T-helper 1 cell treated with Interleukin-12 subunit alpha and Interleukin-12 subunit beta and Interleukin-4 antibody, amounts not matched to agents 30 μg/mL and 1 μg/mL, for 36 hours (primary cell): Measurements from ENCODE around the gene LAMA5.

ENCODE experiments used
- H3K27ac Mint-ChIP-seq: one replicate; pipeline ENCODE4 v1.8.0; 2021; ENCODE audit warnings: mild to moderate bottlenecking, mixed read lengths
- H3K27me3 Mint-ChIP-seq: one replicate; pipeline ENCODE4 v1.8.0; 2021; ENCODE audit warnings: low read depth, mixed read lengths
- H3K36me3 Mint-ChIP-seq: one replicate; pipeline ENCODE4 v1.8.0; 2021; ENCODE audit warnings: low read depth, mixed read lengths
- H3K4me1 Mint-ChIP-seq: one replicate; pipeline ENCODE4 v1.8.0; 2021; ENCODE audit warnings: low read depth, mixed read lengths
- H3K4me3 Mint-ChIP-seq: one replicate; pipeline ENCODE4 v1.8.0; 2021; ENCODE audit warnings: mild to moderate bottlenecking, moderate library complexity, mixed read lengths
- H3K9me3 Mint-ChIP-seq: one replicate; pipeline ENCODE4 v1.8.0; 2021; ENCODE audit warnings: mixed read lengths

The LAMA5 gene

GRCh38 chr20:62332989-62333819, 33.9 kb downstream of the LAMA5 start:
- Mint-ChIP-seq H3K27me3 (no peaks in the 10 kb centered on the region), H3K4me1 (no peaks in the 10 kb centered on the region), H3K4me3 (no peak overlapping the region)

GRCh38 chr20:62332421-62332820, 34.7 kb downstream of the LAMA5 start:
- Mint-ChIP-seq H3K36me3 (no peaks in the 10 kb centered on the region), H3K4me1 (no peaks in the 10 kb centered on the region), H3K9me3 (no peaks in the 10 kb centered on the region), H3K27me3 (no peaks in the 10 kb centered on the region), H3K27ac (no peak overlapping the region), H3K4me3 (no peak overlapping the region)

More at GRCh38 chr20:62332989-62333819, 33.9 kb downstream of the LAMA5 start:
- no peaks in the 10 kb centered on the region for H3K9me3 Mint-ChIP-seq
- H3K36me3 Mint-ChIP-seq, result no peaks in the 10 kb centered on the region
- no peak overlapping the region for H3K27ac Mint-ChIP-seq

- H3K4me3 Mint-ChIP-seq, result no peak overlapping the region
- no peaks in the 10 kb centered on the region for H3K36me3 Mint-ChIP-seq
- H3K27ac Mint-ChIP-seq, result no peak overlapping the region
- H3K4me1 Mint-ChIP-seq, result no peaks in the 10 kb centered on the region
- H3K27me3 Mint-ChIP-seq, result no peaks in the 10 kb centered on the region
- no peaks in the 10 kb centered on the region for H3K9me3 Mint-ChIP-seq
Observed at GRCh38 chr20:62331347-62331746, 35.8 kb downstream of the LAMA5 start.

DNA sequence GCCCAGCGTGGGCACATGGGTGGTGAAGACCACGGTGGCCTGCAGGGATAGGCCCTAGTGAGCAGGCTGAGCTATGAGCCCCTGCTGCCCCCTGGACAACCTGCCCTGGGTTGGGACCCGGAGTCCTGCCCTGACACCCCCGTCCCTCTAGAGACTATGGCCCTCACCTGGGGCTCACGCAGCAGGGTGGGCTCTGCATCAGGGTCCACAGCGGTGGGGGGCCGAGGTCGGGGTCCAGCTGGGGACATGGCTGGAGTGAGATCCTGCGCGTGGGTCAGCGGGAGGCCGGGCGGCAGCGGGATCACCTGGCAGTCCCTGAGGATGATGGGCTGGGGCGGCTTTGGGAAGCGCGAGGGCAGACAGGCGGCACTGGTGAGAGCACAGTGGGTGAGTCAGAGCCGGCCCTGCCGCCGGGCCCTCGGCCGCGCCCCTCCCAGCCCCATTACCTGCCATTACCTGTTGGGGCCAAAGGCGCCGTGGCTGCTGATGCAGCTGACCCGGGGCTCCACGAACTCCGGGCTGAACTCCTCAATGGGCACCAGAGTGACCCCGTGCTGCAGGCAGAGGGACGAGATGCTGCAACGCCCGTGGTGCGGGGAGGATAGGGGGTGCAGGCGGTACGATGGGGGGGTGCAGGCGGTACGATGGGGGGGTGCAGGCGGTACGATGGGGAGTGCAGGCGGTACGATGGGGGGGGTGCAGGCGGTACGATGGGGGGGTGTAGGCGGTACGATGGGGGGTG, 36.4 kb downstream of the LAMA5 start:
- Mint-ChIP-seq H3K36me3 (no peaks in the 10 kb centered on the region), H3K4me3 (no peak overlapping the region), H3K4me1 (no peaks in the 10 kb centered on the region), H3K27me3 (no peaks in the 10 kb centered on the region), H3K9me3 (no peaks in the 10 kb centered on the region), H3K27ac (no peak overlapping the region)

GRCh38 chr20:62329389-62330377, 37.4 kb downstream of the LAMA5 start:
- H3K4me3 Mint-ChIP-seq, result no peak overlapping the region
- no peak overlapping the region for H3K27ac Mint-ChIP-seq
- H3K9me3 Mint-ChIP-seq, result no peaks in the 10 kb centered on the region
- H3K4me1 Mint-ChIP-seq, result no peaks in the 10 kb centered on the region
- H3K36me3 Mint-ChIP-seq, result no peaks in the 10 kb centered on the region
- H3K27me3 Mint-ChIP-seq, result no peaks in the 10 kb centered on the region

DNA sequence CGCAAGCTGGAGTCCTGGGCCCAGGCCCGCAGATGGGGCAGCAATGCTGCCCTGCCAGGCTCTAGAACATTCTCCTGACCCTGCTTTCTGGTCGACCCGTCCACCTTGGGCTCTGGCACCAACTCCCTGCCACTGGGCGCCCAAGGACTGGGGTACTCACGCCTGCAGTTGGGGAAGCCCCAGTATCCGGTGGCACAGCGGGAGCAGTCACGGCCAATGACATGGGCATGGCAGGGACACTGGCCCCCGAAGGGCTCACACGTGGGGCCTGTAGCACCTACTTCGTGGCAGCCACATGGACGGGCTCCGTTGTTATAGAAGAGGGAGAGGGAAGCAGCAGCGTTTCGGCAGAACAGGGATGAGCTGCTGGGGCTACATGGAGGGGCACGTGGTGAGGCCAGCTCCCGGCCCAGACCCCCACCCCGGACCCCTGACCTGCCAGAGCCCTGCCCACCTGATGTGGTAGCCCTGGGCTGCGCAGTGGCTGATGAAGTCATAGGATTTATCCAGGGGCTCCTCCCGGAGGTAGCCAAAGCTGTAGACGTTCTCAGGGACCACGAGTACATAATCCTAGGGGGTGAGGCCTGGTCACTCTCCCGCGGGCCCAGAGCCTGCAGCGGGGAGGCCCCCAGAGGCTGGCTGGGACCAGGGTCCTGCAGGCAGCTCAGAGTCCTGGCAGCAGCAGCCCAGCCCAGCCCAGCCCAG, 38.3 kb downstream of the LAMA5 start:
- Mint-ChIP-seq H3K4me3 (no peak overlapping the region), H3K27me3 (no peaks in the 10 kb centered on the region), H3K36me3 (no peaks in the 10 kb centered on the region), H3K9me3 (no peaks in the 10 kb centered on the region), H3K27ac (no peak overlapping the region), H3K4me1 (no peaks in the 10 kb centered on the region)

DNA sequence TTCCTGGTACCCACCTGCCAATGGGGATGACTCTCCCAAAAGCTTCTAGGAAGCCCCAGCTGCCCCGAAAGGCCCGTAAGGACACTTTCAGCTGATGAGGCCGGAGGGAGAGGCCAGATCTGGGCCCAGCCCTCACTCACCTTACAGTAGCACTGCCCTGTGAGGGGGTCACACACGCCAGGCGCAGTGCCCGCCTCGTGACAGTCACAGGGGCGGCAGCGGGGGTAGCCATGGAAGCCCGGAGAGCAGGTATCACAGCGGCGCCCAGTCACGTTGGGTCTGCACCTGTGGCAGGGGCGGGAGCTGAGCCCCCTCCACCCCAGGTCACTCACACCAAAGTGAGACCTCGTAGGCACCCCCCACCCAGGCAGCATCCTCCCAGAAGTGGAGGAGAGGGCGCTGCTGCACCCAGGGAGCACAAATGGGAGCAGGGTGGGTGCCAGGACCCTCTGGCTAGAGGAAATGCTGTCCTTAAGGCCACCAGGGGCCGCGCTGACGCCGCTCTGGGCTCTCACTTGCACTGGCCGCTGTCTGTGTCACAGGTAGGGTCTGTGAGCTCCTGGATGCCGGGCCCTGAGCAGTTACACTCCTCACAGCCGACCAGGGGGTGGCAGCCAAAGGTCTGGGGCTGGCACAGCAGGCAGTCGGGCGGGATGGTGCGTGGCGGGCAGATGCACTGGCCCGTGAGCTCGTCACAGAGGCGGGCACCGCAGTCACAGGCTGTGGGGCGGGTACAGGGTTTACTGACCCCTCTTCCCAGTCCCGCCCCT, 39.2 kb downstream of the LAMA5 start:
- Mint-ChIP-seq H3K36me3 (no peaks in the 10 kb centered on the region), H3K9me3 (no peaks in the 10 kb centered on the region), H3K27ac (no peak overlapping the region), H3K27me3 (no peaks in the 10 kb centered on the region), H3K4me1 (no peaks in the 10 kb centered on the region), H3K4me3 (no peak overlapping the region)

DNA sequence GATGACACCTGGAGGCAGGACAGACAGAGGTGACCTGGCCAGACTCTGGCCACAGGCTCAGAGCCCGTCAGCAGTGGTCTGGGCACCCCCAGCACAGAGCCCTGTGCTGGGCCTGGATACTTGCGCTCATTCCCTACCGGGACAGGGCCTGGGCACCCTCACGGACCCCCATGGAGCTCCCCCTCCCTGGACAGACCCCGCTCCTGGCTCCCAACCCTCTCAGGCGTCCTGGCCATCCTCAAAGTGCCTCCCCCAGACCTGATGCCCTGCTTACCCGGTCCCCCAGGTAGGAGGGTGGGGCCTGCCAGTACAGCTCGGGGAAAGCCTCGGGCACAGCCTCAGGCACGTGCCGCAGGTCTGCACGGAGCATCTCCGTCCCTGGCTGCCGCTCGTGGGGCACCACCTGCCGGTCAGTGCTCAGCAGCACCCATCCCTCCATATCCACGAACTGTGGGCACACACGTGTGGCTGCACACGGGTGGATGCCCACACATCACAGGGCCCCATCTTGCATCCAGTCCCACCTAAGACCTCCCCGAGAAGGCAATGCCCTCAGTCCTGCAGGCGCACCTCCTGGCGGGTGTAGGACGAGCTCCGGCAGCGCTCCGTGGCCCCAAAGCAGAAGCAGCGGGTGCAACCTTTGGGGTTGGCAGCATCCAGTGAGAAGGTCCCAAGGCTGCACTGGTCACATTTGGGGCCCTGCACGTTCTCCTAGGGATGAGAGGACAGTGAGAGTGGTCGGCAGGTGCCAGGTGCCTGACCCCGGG, 40.0 kb downstream of the LAMA5 start:
- Mint-ChIP-seq H3K9me3 (no peaks in the 10 kb centered on the region), H3K4me1 (no peaks in the 10 kb centered on the region), H3K27ac (no peak overlapping the region)

DNA sequence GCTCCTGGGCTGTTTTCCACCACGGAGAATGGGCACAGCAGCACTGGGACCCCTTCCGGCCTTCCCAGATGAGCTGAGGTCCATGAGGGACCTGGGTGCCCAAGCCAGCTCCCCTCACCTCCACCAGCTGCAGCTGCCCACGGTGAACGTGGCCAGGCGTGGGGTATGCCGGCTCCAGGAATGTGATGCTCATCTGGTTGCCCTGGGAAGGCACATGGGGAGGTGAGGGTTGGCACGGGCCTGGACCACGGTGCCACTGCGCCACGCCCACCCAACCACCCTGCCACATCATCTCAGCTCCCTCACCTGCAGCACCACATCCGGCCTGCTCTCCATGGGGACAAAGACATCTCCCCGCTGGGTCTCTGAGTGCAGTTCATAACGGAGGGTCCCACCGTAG, 40.6 kb downstream of the LAMA5 start:
- Mint-ChIP-seq H3K27me3 (no peaks in the 10 kb centered on the region), H3K9me3 (no peaks in the 10 kb centered on the region), H3K4me3 (no peak overlapping the region), H3K4me1 (no peaks in the 10 kb centered on the region), H3K27ac (no peak overlapping the region), H3K36me3 (no peaks in the 10 kb centered on the region)

More for the DNA sequence above, 40.0 kb downstream of the LAMA5 start:
- H3K36me3 Mint-ChIP-seq, result no peaks in the 10 kb centered on the region
- H3K27me3 Mint-ChIP-seq, result no peaks in the 10 kb centered on the region
- H3K4me3 Mint-ChIP-seq, result no peak overlapping the region

DNA sequence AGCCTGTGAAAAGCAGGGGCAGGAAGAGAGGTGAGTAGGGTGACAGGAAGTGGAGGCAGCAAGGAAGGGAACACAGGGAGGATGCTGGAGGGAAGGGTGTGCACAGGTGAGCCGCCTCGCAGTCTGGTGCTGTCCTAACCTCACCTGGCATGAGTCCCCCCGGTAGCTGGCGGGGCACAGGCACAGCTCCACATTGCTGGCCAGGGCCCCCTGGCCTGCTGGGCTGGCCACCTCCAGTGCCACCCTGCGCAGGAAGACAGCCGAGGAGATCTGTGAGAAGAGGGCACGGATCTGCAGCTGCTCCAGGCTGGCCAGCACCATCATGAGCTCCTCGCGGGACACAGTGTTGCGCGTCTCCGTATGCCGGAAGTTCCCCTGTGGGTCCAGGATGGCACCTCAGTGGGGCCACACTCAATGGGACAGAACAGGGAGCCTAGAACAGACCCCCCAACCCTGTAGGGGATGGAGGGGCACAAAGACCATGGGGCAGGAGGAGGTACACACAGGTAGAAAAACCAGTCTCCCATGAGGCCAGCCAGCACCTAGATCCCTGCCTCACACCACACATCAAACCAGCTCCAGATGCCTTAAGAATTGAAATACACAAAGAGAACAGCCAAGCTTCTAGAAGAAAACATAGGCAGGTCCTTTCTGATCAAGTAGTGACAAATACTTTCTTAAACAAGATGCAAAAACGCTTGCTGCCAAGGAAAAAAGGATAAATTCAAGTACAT, 41.8 kb downstream of the LAMA5 start:
- H3K9me3 Mint-ChIP-seq, result no peaks in the 10 kb centered on the region
- H3K4me3 Mint-ChIP-seq, result no peak overlapping the region
- no peak overlapping the region for H3K27ac Mint-ChIP-seq
- no peaks in the 10 kb centered on the region for H3K27me3 Mint-ChIP-seq
- no peaks in the 10 kb centered on the region for H3K36me3 Mint-ChIP-seq
- no peaks in the 10 kb centered on the region for H3K4me1 Mint-ChIP-seq

GRCh38 chr20:62323980-62324906, 42.9 kb downstream of the LAMA5 start:
- H3K36me3 Mint-ChIP-seq, result no peaks in the 10 kb centered on the region
- no peaks in the 10 kb centered on the region for H3K9me3 Mint-ChIP-seq
- no peak overlapping the region for H3K27ac Mint-ChIP-seq
- H3K27me3 Mint-ChIP-seq, result no peaks in the 10 kb centered on the region
- no peaks in the 10 kb centered on the region for H3K4me1 Mint-ChIP-seq
- H3K4me3 Mint-ChIP-seq, result no peak overlapping the region
